SU-DHL-6 (cell line): ENCODE measurements around the gene ALDOB.

Experiments
- EZH2phosphoT487 ChIP-seq: fragments of 200-600 bp; sonication (generic), shearing (Covaris generic); conservative IDR thresholded peaks from 2 replicates; pipeline ENCODE4 v1.6.1; 2018; ENCODE audit warnings: mild to moderate bottlenecking, antibody characterized with exemption, low read length, moderate library complexity, mixed read lengths
- TF ChIP-seq, protein P1 (sequence below): fragments of 200-600 bp; sonication (generic); IDR thresholded peaks from one replicate; pipeline ENCODE4 v1.5.1; 2017; ENCODE audit warnings: antibody characterized with exemption, mild to moderate bottlenecking, low read length, moderate library complexity; ENCODE audit not compliant: insufficient read depth, poor library complexity, severe bottlenecking

DNA sequence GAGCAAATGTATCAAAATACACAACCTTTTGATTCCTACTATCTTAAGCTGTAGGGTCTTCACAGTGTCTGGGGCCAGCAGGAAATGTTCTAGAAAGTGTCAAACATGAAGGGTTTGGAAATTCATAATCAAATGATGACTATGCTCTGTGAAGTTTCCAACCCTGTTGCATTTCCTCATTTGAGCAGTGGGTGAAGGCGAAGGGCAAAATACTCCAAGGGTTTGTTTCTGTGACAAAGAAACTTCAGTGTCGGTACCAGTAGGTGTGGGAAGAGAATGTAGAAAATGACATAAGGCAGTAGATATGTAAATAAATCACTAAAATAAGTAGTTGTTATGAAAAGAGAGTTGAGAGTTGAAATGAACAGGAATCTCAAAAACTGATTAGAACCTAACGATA is 576 bp downstream of the ALDOB start:
- TF ChIP-seq, protein P1, sequence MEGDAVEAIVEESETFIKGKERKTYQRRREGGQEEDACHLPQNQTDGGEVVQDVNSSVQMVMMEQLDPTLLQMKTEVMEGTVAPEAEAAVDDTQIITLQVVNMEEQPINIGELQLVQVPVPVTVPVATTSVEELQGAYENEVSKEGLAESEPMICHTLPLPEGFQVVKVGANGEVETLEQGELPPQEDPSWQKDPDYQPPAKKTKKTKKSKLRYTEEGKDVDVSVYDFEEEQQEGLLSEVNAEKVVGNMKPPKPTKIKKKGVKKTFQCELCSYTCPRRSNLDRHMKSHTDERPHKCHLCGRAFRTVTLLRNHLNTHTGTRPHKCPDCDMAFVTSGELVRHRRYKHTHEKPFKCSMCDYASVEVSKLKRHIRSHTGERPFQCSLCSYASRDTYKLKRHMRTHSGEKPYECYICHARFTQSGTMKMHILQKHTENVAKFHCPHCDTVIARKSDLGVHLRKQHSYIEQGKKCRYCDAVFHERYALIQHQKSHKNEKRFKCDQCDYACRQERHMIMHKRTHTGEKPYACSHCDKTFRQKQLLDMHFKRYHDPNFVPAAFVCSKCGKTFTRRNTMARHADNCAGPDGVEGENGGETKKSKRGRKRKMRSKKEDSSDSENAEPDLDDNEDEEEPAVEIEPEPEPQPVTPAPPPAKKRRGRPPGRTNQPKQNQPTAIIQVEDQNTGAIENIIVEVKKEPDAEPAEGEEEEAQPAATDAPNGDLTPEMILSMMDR, result no peak
- TF ChIP-seq EZH2phosphoT487, result no peak
